Endothelial cell of umbilical vein (primary cell): Measurements from ENCODE around the gene ZNF827.

Experiments
- EZH2 ChIP-seq: IDR thresholded peaks from 2 replicates; pipeline ENCODE4 v1.6.1; 2012; ENCODE audit warnings: borderline replicate concordance, low read depth, mild to moderate bottlenecking, moderate library complexity, low read length, inconsistent platforms; ENCODE audit not compliant: severe bottlenecking
- FOS ChIP-seq: IDR thresholded peaks from 2 replicates; pipeline ENCODE4 v1.6.1; 2011; ENCODE audit warnings: mild to moderate bottlenecking, low read length, moderate library complexity, borderline replicate concordance; ENCODE audit not compliant: insufficient read depth
- GATA2 ChIP-seq: IDR thresholded peaks from 2 replicates; pipeline ENCODE4 v1.7.0; 2011; ENCODE audit warnings: low read depth, mild to moderate bottlenecking, moderate library complexity, mixed read lengths, low read length; ENCODE audit not compliant: insufficient read length, insufficient read depth
- JUN ChIP-seq: IDR thresholded peaks from 2 replicates; pipeline ENCODE4 v1.6.1; 2011; ENCODE audit warnings: borderline replicate concordance, low read depth; ENCODE audit not compliant: insufficient read length, insufficient read depth
- MYC ChIP-seq: IDR thresholded peaks from one replicate; pipeline ENCODE4 v1.6.1; 2011; ENCODE audit warnings: mild to moderate bottlenecking, low read depth, low read length
- POLR2A ChIP-seq: IDR thresholded peaks from 2 replicates; pipeline ENCODE4 v1.6.1; 2012; ENCODE audit warnings: low read depth, mild to moderate bottlenecking, control low read depth, low read length
- POLR2AphosphoS5 ChIP-seq: IDR thresholded peaks from 2 replicates; pipeline ENCODE4 v1.6.1; 2012; ENCODE audit warnings: low read depth, mild to moderate bottlenecking, control low read depth, low read length, moderate library complexity; ENCODE audit not compliant: insufficient read depth
- TF ChIP-seq, protein P1 (sequence below), 2 donors: IDR thresholded peaks; 1 replicate in 1 of 2; 2 replicates in 1 of 2; pipeline ENCODE4 v1.5.1; 2011; ENCODE audit warnings: low read length in 2 of 2, mild to moderate bottlenecking in 2 of 2, moderate library complexity in 2 of 2, control low read depth in 1 of 2, inconsistent platforms in 1 of 2, low read depth in 1 of 2; ENCODE audit not compliant: insufficient read depth in 1 of 2; ENCODE audit errors: extremely low read depth in 1 of 2
- TF ChIP-seq, protein P2 (sequence below): IDR thresholded peaks from 2 replicates; pipeline ENCODE4 v1.6.1; 2011; ENCODE audit not compliant: insufficient read depth, insufficient read length

DNA sequence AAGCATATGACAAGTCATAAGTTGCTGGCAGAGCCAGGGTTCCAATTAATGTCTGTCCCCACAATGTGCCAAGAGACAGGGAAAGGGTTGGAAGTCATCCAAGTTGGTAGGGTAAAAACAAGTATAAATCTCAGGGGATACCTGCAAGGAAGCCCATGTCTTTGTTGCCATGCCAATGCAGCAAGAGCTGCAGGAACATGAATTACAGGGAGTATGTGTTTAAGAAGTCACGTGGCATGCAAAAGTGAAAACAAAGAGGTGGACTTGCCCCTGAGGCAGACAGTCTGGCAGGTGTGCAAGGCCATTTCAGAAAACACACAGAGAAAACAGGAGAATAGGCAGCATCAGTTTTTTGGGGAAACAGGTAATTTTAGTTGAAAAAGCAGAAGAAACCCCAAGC, 229.3 kb downstream of the ZNF827 start:
- TF ChIP-seq POLR2A, result no peak
- TF ChIP-seq, protein P1, sequence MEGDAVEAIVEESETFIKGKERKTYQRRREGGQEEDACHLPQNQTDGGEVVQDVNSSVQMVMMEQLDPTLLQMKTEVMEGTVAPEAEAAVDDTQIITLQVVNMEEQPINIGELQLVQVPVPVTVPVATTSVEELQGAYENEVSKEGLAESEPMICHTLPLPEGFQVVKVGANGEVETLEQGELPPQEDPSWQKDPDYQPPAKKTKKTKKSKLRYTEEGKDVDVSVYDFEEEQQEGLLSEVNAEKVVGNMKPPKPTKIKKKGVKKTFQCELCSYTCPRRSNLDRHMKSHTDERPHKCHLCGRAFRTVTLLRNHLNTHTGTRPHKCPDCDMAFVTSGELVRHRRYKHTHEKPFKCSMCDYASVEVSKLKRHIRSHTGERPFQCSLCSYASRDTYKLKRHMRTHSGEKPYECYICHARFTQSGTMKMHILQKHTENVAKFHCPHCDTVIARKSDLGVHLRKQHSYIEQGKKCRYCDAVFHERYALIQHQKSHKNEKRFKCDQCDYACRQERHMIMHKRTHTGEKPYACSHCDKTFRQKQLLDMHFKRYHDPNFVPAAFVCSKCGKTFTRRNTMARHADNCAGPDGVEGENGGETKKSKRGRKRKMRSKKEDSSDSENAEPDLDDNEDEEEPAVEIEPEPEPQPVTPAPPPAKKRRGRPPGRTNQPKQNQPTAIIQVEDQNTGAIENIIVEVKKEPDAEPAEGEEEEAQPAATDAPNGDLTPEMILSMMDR (IDR thresholded peaks at IDR 0.05; ENCODE audit: extremely low read depth in 1 of 2, insufficient read depth in 1 of 2, low read depth in 1 of 2, low read length in 2 of 2), result no peak
- TF ChIP-seq EZH2, result no peak
- no peak for TF ChIP-seq POLR2AphosphoS5
- no peak for TF ChIP-seq MYC
- TF ChIP-seq, protein P2, sequence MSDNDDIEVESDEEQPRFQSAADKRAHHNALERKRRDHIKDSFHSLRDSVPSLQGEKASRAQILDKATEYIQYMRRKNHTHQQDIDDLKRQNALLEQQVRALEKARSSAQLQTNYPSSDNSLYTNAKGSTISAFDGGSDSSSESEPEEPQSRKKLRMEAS, result no peak
- TF ChIP-seq JUN, result no peak
- no peak for TF ChIP-seq GATA2
- no peak for TF ChIP-seq FOS
